Spleen (tissue), 7 donors: ENCODE measurements around the gene NKX2-2.

Experiments used
- POLR2AphosphoS5 ChIP-seq, 3 donors: sonication (generic); formaldehyde crosslinking; IDR thresholded peaks; one replicate each; pipeline ENCODE4 v1.5.1; 2017; ENCODE audit warnings: antibody characterized with exemption in 3 of 3
- TF ChIP-seq, protein P1 (sequence below), 11 experiments: fragments of 200-600 bp in 7 of 11; fragments of 450-650 bp in 4 of 11; sonication (generic) in 4 of 11; IDR thresholded peaks in 8 of 11; conservative IDR thresholded peaks in 3 of 11; 1 replicate in 7 of 11; 2 replicates in 4 of 11; pipeline versions ENCODE4 v1.4.0 to v1.8.0; 2016 to 2021; ENCODE audit warnings: antibody characterized with exemption in 11 of 11, inconsistent platforms in 4 of 11, mild to moderate bottlenecking in 1 of 11
- donor health status: DM: no; HTN: no; CAD: no; lungs with moderate emphysema.
- donor health status: DM: no; HTN: no; CAD: no.
- donor health status: DM: no; HTN: no; CAD: no.

DNA sequence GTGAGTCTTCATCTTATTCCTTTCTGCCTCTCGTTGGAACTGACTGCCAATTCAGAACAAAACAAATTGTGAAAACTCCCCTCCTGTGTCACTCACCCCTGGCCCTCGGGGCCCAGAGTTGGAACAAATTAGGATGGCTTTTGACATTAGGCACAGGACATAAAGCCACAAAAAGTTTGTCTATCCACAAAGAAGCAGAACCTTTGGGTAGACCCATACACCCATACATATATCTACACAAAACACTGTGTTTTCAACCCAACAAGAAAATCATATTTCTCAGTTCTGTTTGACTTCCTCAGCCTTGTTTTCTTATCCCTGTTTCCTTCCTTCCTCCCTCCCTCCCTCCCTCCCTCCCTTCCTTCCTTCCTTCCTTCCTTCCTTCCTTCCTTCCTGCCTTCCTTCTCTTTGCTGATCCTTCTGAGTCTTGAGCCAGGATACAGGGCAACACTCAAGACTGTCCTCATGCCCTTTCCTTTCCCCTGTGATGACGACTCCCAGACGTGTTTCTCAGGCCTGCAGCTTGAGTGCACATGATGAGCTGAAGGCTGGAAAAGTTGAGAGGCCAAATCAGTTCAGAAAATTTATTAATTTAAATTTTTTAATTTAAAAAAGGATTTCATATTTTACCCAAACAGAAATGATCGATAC is 41.7 kb upstream of the NKX2-2 start:
- TF ChIP-seq POLR2AphosphoS5 (IDR thresholded peaks at IDR 0.05) = no peak
- TF ChIP-seq, protein P1, sequence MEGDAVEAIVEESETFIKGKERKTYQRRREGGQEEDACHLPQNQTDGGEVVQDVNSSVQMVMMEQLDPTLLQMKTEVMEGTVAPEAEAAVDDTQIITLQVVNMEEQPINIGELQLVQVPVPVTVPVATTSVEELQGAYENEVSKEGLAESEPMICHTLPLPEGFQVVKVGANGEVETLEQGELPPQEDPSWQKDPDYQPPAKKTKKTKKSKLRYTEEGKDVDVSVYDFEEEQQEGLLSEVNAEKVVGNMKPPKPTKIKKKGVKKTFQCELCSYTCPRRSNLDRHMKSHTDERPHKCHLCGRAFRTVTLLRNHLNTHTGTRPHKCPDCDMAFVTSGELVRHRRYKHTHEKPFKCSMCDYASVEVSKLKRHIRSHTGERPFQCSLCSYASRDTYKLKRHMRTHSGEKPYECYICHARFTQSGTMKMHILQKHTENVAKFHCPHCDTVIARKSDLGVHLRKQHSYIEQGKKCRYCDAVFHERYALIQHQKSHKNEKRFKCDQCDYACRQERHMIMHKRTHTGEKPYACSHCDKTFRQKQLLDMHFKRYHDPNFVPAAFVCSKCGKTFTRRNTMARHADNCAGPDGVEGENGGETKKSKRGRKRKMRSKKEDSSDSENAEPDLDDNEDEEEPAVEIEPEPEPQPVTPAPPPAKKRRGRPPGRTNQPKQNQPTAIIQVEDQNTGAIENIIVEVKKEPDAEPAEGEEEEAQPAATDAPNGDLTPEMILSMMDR (IDR thresholded peaks at IDR 0.05 in 8 of 11, conservative IDR thresholded peaks at IDR 0.05 in 3 of 11) = no peak
